HEK293 (cell line): ENCODE measurements around the gene TTC33.
"Not testable (repeated sequence)": the region's sequence is repeated elsewhere in the genome, so short reads cannot be mapped to it uniquely, and the experiment has no call there.

ENCODE experiments used
- CTCF ChIA-PET: fragments of 350-600 bp; formaldehyde crosslinking; extraction: SDS; loops from one replicate; lab custom pipeline; 2021; ENCODE audit warnings: antibody characterized with exemption; lab: Yijun Ruan, JAX
- POLR2A ChIA-PET: fragments of 300-600 bp; formaldehyde crosslinking; extraction: SDS; loops from one replicate; lab custom pipeline; 2020; ENCODE audit warnings: antibody characterized with exemption, inconsistent platforms; lab: Yijun Ruan, JAX
- H3K27ac ChIP-seq: fragments of 200-500 bp; sonication (Bioruptor generic); 2 replicates; pipeline ENCODE4 v1.5.1; 2014; ENCODE audit warnings: low read depth, low read length, control low read depth, inconsistent platforms; ENCODE audit errors: extremely low read depth
- H3K36me3 ChIP-seq, 2 experiments: fragments of 200-500 bp in 1 of 2; sonication (Bioruptor generic) in 1 of 2; 1 replicate in 1 of 2; 2 replicates in 1 of 2; pipeline ENCODE4 v1.5.1; 2014 to 2017; ENCODE audit warnings: inconsistent platforms in 2 of 2, low read length in 2 of 2; ENCODE audit not compliant: control insufficient read depth in 2 of 2, insufficient read depth in 1 of 2
- H3K4me1 ChIP-seq: fragments of 200-500 bp; sonication (Bioruptor generic); 2 replicates; pipeline ENCODE4 v1.5.1; 2014; ENCODE audit warnings: mild to moderate bottlenecking, low read length, inconsistent platforms; ENCODE audit not compliant: control insufficient read depth, insufficient read depth
- H3K4me3 ChIP-seq: 2 replicates; pipeline ENCODE4 v1.5.1; 2011; ENCODE audit warnings: low read depth, mild to moderate bottlenecking, control low read depth, low read length, moderate library complexity
- H3K9me3 ChIP-seq: fragments of 200-500 bp; sonication (Bioruptor generic); 2 replicates; pipeline ENCODE4 v1.5.1; 2014; ENCODE audit warnings: low read depth, low read length, inconsistent platforms; ENCODE audit not compliant: control insufficient read depth, insufficient read depth
- GLIS2 ChIP-seq: fragments of 450-650 bp; formaldehyde crosslinking; IDR thresholded peaks from 2 replicates; pipeline ENCODE4 v1.5.1; 2016; ENCODE audit warnings: missing biosample characterization, missing genetic modification characterization
- RBAK ChIP-seq: fragments of 450-650 bp; formaldehyde crosslinking; IDR thresholded peaks from 2 replicates; pipeline ENCODE4 v1.5.1; 2016; ENCODE audit warnings: missing biosample characterization, missing genetic modification characterization
- SP3 ChIP-seq: fragments of 450-650 bp; formaldehyde crosslinking; IDR thresholded peaks from 2 replicates; pipeline ENCODE4 v1.5.1; 2016; ENCODE audit warnings: missing biosample characterization, missing genetic modification characterization
- YY2 ChIP-seq: fragments of 450-650 bp; formaldehyde crosslinking; IDR thresholded peaks from 2 replicates; pipeline ENCODE4 v1.5.1; 2016; ENCODE audit warnings: missing biosample characterization, missing genetic modification characterization
- ZBTB21 ChIP-seq: fragments of 450-650 bp; formaldehyde crosslinking; IDR thresholded peaks from 2 replicates; pipeline ENCODE4 v1.5.1; 2017; ENCODE audit warnings: missing biosample characterization, missing genetic modification characterization
- ZEB2 ChIP-seq: fragments of 450-650 bp; formaldehyde crosslinking; IDR thresholded peaks from 2 replicates; pipeline ENCODE4 v1.5.1; 2016; ENCODE audit warnings: missing biosample characterization, missing genetic modification characterization
- ZFP41 ChIP-seq: fragments of 450-650 bp; formaldehyde crosslinking; IDR thresholded peaks from 2 replicates; pipeline ENCODE4 v1.5.1; 2016; ENCODE audit warnings: missing biosample characterization, missing genetic modification characterization, borderline replicate concordance
- ZNF138 ChIP-seq: fragments of 450-650 bp; formaldehyde crosslinking; IDR thresholded peaks from 2 replicates; pipeline ENCODE4 v1.5.1; 2016; ENCODE audit warnings: missing biosample characterization, missing genetic modification characterization, borderline replicate concordance
- ZNF211 ChIP-seq: fragments of 450-650 bp; formaldehyde crosslinking; IDR thresholded peaks from 2 replicates; pipeline ENCODE4 v1.5.1; 2016; ENCODE audit warnings: low read depth, missing biosample characterization, missing genetic modification characterization
- ZNF26 ChIP-seq: fragments of 450-650 bp; formaldehyde crosslinking; IDR thresholded peaks from 2 replicates; pipeline ENCODE4 v1.5.1; 2016; ENCODE audit warnings: missing biosample characterization, missing genetic modification characterization
- ZNF292 ChIP-seq: fragments of 450-650 bp; formaldehyde crosslinking; IDR thresholded peaks from 2 replicates; pipeline ENCODE4 v1.5.1; 2016; ENCODE audit warnings: low read depth, missing biosample characterization, missing genetic modification characterization, borderline replicate concordance
- ZNF302 ChIP-seq: fragments of 450-650 bp; formaldehyde crosslinking; IDR thresholded peaks from 2 replicates; pipeline ENCODE4 v1.5.1; 2016; ENCODE audit warnings: missing biosample characterization, missing genetic modification characterization, low read depth
- ZNF391 ChIP-seq: fragments of 450-650 bp; formaldehyde crosslinking; IDR thresholded peaks from 2 replicates; pipeline ENCODE4 v1.5.1; 2016; ENCODE audit warnings: low read depth, missing biosample characterization, missing genetic modification characterization, borderline replicate concordance
- ZNF48 ChIP-seq: fragments of 450-650 bp; formaldehyde crosslinking; IDR thresholded peaks from 2 replicates; pipeline ENCODE4 v1.5.1; 2016; ENCODE audit warnings: missing biosample characterization, missing genetic modification characterization
- ZNF558 ChIP-seq: fragments of 450-650 bp; formaldehyde crosslinking; IDR thresholded peaks from 2 replicates; pipeline ENCODE4 v1.5.1; 2016; ENCODE audit warnings: missing biosample characterization, missing genetic modification characterization
- ZNF701 ChIP-seq: fragments of 450-650 bp; formaldehyde crosslinking; IDR thresholded peaks from 2 replicates; pipeline ENCODE4 v1.5.1; 2016; ENCODE audit warnings: missing biosample characterization, missing genetic modification characterization
- ZNF747 ChIP-seq: fragments of 450-650 bp; formaldehyde crosslinking; IDR thresholded peaks from 2 replicates; pipeline ENCODE4 v1.5.1; 2016; ENCODE audit warnings: missing biosample characterization, missing genetic modification characterization
- TF ChIP-seq, protein P1 (sequence below): fragments of 450-650 bp; formaldehyde crosslinking; IDR thresholded peaks from 2 replicates; pipeline ENCODE4 v1.5.1; 2016; ENCODE audit warnings: missing biosample characterization, missing genetic modification characterization
- TF ChIP-seq, protein P2 (sequence below): fragments of 450-650 bp; formaldehyde crosslinking; IDR thresholded peaks from 2 replicates; pipeline ENCODE4 v1.5.1; 2017; ENCODE audit warnings: missing biosample characterization, missing genetic modification characterization

TTC33 gene

DNA sequence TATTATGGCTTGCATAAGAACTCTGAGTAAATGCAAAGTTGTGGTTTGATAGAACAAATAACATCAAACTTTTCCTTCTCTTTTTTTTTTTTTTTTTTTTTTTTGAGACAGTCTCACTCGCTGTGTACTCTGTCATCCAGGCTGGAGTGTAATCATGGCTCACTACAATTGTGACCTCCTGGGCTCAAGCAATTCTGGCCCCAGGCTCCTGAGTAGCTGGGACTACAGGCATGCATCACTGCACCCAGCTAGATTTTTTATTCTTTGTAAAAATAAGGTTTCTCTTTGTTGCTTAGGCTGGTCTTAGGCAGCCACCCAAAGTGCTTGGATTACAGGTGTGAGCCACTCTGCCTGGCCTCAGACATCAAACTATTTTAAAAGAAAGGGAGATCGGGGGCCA, 95.0 kb downstream of the TTC33 start:
- Histone ChIP-seq H3K27ac (no peak overlapping the region), H3K9me3 (no peaks in the 10 kb centered on the region), H3K4me1 (no peaks in the 10 kb centered on the region), H3K4me3 (no peak overlapping the region), H3K36me3 (no peaks in the 10 kb centered on the region)
- POLR2A ChIA-PET = no interaction called here
- no peak for TF ChIP-seq ZNF302 (tag by site-specific recombination)
- CTCF ChIA-PET = no interaction called here

DNA sequence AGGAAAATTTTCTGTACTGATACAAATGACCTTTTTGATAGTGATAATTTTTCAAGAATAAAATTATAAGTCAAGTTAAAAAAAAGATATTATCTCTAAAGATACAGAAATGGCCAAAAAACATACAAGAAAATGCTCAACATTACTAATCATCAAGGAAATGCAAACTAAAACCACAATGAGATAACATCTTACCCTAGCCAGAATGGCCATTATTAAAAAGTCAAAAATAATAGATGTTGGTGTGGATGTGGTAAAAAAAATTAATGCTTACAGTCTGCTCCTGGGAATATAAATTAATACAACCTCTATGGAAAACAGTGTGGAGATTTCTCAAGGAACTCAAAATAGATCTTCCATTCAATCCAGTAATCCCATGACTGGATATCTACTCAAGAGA, 99.0 kb downstream of the TTC33 start:
- POLR2A ChIA-PET = no interaction called here
- Histone ChIP-seq H3K9me3 (no peaks in the 10 kb centered on the region), H3K27ac (no peak overlapping the region), H3K36me3 (no peaks in the 10 kb centered on the region), H3K4me1 (no peaks in the 10 kb centered on the region)
- TF ChIP-seq ZEB2 (tag by site-specific recombination) (no peak), ZNF211 (tag by site-specific recombination) (no peak), ZNF292 (no peak), ZBTB21 (no peak), ZNF26 (tag by site-specific recombination) (no peak), ZNF747 (tag by site-specific recombination) (no peak), ZNF391 (tag by site-specific recombination) (no peak), ZNF701 (tag by site-specific recombination) (no peak), ZNF48 (tag by site-specific recombination) (no peak), SP3 (tag by site-specific recombination) (no peak), YY2 (no peak), GLIS2 (tag by site-specific recombination) (no peak), ZNF138 (tag by site-specific recombination) (no peak), ZFP41 (no peak), RBAK (tag by site-specific recombination) (no peak), ZNF558 (tag by site-specific recombination) (no peak)
- TF ChIP-seq, protein P1, sequence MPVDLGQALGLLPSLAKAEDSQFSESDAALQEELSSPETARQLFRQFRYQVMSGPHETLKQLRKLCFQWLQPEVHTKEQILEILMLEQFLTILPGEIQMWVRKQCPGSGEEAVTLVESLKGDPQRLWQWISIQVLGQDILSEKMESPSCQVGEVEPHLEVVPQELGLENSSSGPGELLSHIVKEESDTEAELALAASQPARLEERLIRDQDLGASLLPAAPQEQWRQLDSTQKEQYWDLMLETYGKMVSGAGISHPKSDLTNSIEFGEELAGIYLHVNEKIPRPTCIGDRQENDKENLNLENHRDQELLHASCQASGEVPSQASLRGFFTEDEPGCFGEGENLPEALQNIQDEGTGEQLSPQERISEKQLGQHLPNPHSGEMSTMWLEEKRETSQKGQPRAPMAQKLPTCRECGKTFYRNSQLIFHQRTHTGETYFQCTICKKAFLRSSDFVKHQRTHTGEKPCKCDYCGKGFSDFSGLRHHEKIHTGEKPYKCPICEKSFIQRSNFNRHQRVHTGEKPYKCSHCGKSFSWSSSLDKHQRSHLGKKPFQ (tag by site-specific recombination) = no peak
- TF ChIP-seq, protein P2, sequence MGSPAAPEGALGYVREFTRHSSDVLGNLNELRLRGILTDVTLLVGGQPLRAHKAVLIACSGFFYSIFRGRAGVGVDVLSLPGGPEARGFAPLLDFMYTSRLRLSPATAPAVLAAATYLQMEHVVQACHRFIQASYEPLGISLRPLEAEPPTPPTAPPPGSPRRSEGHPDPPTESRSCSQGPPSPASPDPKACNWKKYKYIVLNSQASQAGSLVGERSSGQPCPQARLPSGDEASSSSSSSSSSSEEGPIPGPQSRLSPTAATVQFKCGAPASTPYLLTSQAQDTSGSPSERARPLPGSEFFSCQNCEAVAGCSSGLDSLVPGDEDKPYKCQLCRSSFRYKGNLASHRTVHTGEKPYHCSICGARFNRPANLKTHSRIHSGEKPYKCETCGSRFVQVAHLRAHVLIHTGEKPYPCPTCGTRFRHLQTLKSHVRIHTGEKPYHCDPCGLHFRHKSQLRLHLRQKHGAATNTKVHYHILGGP (tag by site-specific recombination) = no peak
- TF ChIP-seq, all 188 proteins: peak for 0
- H3K4me3 ChIP-seq = no peak overlapping the region
- CTCF ChIA-PET = interaction anchor here (0.6 to 0.9 kb wide), 2 partner anchors 27 to 32 kb away, joined by 3 to 5 read pairs; no protein-coding TSS in a partner anchor

GRCh38 chr5:40656091-40656490, 99.7 kb downstream of the TTC33 start:
- H3K4me1 ChIP-seq, CTCF ChIA-PET, H3K9me3 ChIP-seq, H3K36me3 ChIP-seq, H3K27ac ChIP-seq, POLR2A ChIA-PET, H3K4me3 ChIP-seq: not testable (repeated sequence)
